Gastroesophageal sphincter (tissue), 3 donors: Measurements from ENCODE around the gene RERE.

Source experiments
- CTCF ChIP-seq, 4 experiments: fragments of 200-600 bp in 2 of 4; fragments of 450-650 bp in 2 of 4; sonication (generic) in 1 of 4; IDR thresholded peaks; one replicate each; pipeline ENCODE4 v1.5.1; 2017 to 2019; ENCODE audit warnings: antibody characterized with exemption in 4 of 4, mild to moderate bottlenecking in 2 of 4, moderate library complexity in 2 of 4
- POLR2A ChIP-seq, 2 donors: fragments of 450-650 bp; IDR thresholded peaks; one replicate each; pipeline ENCODE4 v1.6.1; 2017; ENCODE audit warnings: antibody characterized with exemption in 2 of 2, mild to moderate bottlenecking in 2 of 2, moderate library complexity in 1 of 2

GRCh38 chr1:8512504-8512903 lies 304.9 kb downstream of the RERE start:
- TF ChIP-seq POLR2A (IDR thresholded peaks at IDR 0.05) (no peak), CTCF (IDR thresholded peaks at IDR 0.05) (no peak)
